NCI-H2029 treated with DMSO at 0.1 percent for 48 hours (cell line): ENCODE results near the gene TEF.

Source experiments
- DNase-seq: peaks from one replicate; lab custom pipeline; 2025; lab: John Stamatoyannopoulos, UW

The TEF gene

DNA sequence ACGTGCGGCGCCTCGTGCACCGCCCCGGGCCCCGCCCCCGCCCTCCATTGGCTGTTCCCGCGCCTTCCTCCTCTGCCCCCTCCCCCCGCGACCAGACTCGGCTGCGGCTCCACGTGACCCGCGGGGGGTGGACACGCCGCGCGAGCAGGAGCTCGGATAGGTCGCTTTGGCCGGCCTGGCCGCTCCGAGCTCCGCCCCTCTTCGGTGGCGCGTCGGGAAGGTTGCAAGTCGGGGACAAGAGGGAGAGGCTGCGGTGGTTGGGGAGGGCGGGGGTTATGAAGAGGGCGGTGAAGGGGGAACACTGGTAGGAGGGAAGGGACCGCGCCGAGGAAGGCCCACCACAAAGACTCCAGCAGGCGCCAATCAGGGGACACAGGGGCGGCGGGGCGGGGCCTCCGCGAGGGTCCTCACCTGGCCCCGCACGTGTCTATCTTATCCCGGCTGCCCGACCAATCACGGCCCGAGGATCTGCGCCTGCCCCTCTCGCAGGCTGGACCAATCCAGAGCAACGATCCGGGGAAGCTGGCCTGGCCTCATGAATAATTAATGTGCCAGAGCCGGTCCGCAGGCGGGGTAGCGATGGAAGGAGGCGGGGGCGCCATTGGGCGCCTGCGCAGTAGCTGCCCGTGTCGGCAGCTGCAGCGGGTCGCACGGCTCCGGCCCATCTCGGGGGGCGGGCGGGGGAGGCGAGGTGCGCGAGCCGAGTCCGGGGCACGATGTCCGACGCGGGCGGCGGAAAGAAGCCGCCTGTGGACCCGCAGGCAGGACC, at the start of gene TEF:
Gene TEF, plus strand, starts transcription at position 614 of the 769 bp plus-strand sequence. Its CDS starts 103 bp downstream, at position 717.
- peak; percentile 89 for DNase-seq

- no peak for DNase-seq
Measured at GRCh38 chr22:41332217-41332939, 49.4 kb upstream of the TEF start.

DNA sequence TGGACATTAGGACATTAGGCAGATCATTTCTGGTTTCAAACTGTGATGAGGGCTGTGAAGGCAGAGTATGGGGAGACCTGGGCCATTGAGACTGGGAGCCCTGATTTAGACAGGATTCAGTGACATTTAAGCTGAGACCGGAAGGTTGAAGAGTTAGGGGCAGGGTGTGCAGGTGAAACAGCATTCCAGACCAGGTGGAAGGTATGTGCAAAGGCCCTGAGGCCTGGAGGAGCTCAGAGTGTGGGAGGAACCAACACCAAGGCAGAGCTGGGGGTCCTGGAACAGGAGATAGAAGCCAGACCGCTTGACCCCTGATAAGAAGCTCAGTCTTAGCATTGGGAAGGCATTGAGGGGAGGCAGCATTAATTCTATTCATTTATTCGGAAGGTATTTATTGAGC, 47.9 kb upstream of the TEF start:
- no peak for DNase-seq

DNA sequence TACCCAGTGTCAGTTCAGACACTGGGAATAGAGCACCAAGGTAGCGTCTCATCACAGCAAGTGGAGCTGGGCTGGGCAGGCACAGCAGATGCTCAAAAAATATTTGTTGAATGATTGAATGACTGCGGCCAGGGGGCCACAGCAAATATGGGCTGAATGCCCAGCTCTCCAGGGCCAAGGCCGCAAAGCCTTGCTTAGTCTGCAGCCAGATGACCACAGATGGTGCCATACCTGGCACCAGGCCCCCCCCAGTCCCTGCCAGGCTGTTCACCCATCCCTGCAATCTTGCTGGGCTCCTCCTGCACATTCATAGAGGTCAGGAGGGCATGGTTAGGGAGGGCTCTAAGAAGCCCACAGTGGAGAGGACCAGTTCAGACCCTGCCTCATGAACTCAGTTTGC, 47.5 kb upstream of the TEF start:
- no peak for DNase-seq

- no peak for DNase-seq
Measured at GRCh38 chr22:41334951-41335635, 46.6 kb upstream of the TEF start.

GRCh38 chr22:41338614-41339212, 43.0 kb upstream of the TEF start:
- DNase-seq: no peak

- no peak for DNase-seq
Measured at GRCh38 chr22:41339823-41340222, 41.9 kb upstream of the TEF start.

GRCh38 chr22:41340357-41340756, 41.4 kb upstream of the TEF start:
- DNase-seq: no peak

GRCh38 chr22:41341012-41341411, 40.7 kb upstream of the TEF start:
- no peak for DNase-seq

DNA sequence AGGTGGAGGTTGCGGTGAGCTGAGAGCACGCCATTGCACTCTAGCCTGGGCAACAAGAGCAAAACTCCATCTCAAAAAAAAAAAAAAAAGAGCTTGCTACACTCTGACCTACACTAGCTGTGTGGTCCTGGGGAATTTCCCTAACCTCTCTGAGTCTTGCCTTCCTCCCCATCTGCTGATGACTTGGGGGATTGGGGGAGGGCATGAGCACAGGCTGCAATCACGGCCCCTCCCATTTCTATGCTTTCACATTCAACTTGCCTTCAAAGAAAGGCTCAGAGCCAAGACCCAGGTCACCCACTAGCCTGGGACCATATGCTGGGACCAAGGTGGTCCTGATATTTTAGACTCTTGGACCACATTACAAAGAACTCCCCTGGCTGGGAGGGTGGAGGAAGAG, 39.8 kb upstream of the TEF start:
- DNase-seq: no peak

- no peak for DNase-seq
Measured at GRCh38 chr22:41343300-41343699, 38.4 kb upstream of the TEF start.

- no peak for DNase-seq
Measured at GRCh38 chr22:41343717-41344116, 38.0 kb upstream of the TEF start.

- DNase-seq: no peak
Measured at GRCh38 chr22:41344189-41344788, 37.5 kb upstream of the TEF start.

GRCh38 chr22:41345807-41346335, 35.9 kb upstream of the TEF start:
- no peak for DNase-seq

- no peak for DNase-seq
Measured at GRCh38 chr22:41347066-41347859, 34.5 kb upstream of the TEF start.

DNA sequence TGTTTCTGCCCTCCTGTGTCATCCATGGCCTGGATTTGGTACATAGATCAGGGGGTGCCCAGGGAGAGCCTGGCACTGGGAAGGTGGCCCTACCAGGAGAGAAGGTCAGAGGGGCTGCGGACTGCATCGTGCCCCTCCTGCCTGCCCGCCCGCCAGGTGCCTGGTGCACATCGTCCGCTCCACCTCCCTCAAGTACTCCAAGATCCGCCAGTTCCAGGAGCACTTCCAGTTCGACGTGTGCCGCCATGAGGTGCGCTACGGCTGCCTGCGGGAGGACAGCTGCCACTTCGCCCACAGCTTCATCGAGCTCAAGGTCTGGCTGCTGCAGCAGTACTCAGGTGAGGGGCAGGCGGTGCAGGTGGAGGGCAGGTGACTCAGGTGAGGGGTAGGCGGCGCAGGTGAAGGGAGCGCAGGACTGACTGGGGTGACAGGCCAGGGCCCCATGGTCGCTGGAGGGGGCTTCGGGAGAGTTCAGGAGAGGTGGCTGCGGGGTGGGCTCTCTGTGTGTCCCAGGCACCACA, 32.7 kb upstream of the TEF start:
- no peak for DNase-seq

DNA sequence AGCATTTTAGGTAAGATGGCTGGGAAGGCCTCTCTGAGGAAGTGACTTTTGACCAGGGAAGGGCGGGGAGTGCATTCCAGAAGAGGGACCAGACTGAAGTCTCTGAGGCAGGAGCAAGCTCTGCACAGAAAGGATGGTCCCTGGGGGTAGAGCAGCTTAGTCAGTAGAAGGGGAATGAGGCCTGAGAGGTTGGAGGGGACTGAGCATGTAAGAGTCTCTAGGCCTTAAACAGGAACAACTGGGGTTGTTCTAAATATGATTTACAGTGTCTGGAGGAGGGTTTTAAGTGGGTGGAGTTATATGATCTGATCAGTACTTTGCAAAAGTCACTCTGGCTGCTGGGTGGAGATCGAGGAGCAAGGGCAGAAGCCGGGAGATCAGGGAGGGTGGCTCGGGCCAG, 31.7 kb upstream of the TEF start:
- no peak for DNase-seq

GRCh38 chr22:41351011-41351410, 30.7 kb upstream of the TEF start:
- no peak for DNase-seq

- DNase-seq: no peak
Measured at GRCh38 chr22:41352058-41352457, 29.7 kb upstream of the TEF start.

DNA sequence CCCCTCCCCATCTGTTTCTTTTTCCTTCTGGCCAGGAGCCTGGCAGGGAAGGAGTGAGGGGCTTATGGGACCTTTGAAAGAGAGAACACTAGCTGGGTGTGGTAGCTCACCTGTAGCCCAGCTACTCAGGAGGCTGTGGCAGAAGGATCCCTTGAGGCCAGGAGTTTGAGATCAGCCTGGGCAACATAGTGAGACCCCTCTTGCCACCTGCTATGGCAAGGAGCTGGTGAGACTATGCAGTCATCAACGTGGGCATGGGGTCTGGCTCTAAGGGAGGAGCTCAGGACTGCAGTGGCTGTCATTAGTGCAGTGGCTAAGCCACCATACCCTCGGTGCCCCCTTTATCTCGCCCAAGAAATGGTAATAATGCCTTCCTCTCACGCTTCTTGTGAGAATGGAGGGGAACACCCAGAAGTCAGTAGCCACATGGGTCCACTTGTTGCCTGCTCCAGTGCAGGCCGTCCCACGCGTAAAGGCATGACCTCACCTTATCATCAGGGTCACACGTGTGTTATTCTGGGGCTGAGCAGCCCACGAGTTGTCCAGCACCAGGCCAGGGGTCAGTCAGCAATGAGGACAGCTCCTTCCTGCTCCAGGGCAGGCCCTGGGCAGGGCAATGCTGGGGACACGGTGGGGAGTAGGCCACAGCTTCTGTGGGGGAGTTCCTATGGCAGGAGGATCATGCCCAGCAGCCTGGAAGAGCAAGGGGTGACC, 27.7 kb upstream of the TEF start:
- no peak for DNase-seq
